Activated CD4-positive, alpha-beta T cell treated with anti-CD3 and anti-CD28 coated beads for 36 hours (primary cell): ENCODE results near the gene ALPG. TPM values are rescaled to one million over a fixed set of nuclear protein-coding genes. Genes with fewer than 3 reads are reported as not detected.
A peak's percentile ranks its signal among the peaks of the same experiment; 100 is the strongest.
"Not testable (repeated sequence)": the region's sequence is repeated elsewhere in the genome, so short reads cannot be mapped to it uniquely, and the experiment has no call there.

Source experiments
- ATAC-seq: fragments of 200-7000 bp; cut with Tn5 transposase; one replicate; pipeline ENCODE4 v1.10.0; 2021; ENCODE audit warnings: mild to moderate bottlenecking, moderate library complexity
- CTCF ChIA-PET: fragments of 350-600 bp; sonication (Branson Sonifier 250); formaldehyde crosslinking; loops from one replicate; lab custom pipeline; 2021; ENCODE audit warnings: antibody characterized with exemption; lab: Charles Lee
- POLR2A ChIA-PET: fragments of 350-600 bp; sonication (Branson Sonifier 250); formaldehyde crosslinking; loops from one replicate; lab custom pipeline; 2021; ENCODE audit warnings: antibody characterized with exemption, inconsistent platforms; lab: Charles Lee
- DNase-seq: peaks from one replicate; pipeline ENCODE4 v3.0.0-alpha.2; 2020
- H3K27ac Mint-ChIP-seq: one replicate; pipeline ENCODE4 v1.8.0; 2021; ENCODE audit warnings: mixed read lengths
- H3K27me3 Mint-ChIP-seq: one replicate; pipeline ENCODE4 v1.8.0; 2021; ENCODE audit warnings: mixed read lengths
- H3K36me3 Mint-ChIP-seq: one replicate; pipeline ENCODE4 v1.8.0; 2021; ENCODE audit warnings: low read depth, mixed read lengths
- H3K4me1 Mint-ChIP-seq: one replicate; pipeline ENCODE4 v1.8.0; 2021; ENCODE audit warnings: mixed read lengths
- H3K4me3 Mint-ChIP-seq: one replicate; pipeline ENCODE4 v1.8.0; 2021; ENCODE audit warnings: mild to moderate bottlenecking, moderate library complexity, mixed read lengths
- H3K9me3 Mint-ChIP-seq: one replicate; pipeline ENCODE4 v1.8.0; 2021; ENCODE audit warnings: low read depth, mixed read lengths
- intact Hi-C, 2 experiments: fragments of 100-400 bp; cut with DNase I in 1 of 2; cut with micrococcal nuclease in 1 of 2; formaldehyde crosslinking; loops; one replicate each; pipeline versions ENCODE4 v1.14.2 to v1.15.1; 2022 to 2024; cut with DNase I, micrococcal nuclease
- total RNA-seq, 2 experiments: library from RNA; stranded (reverse); gene quantifications; one replicate each; pipeline ENCODE4 v1.2.3, GENCODE V29; 2021

Gene ALPG
- total RNA-seq, 2 experiments from 2014 or later: not detected

DNA sequence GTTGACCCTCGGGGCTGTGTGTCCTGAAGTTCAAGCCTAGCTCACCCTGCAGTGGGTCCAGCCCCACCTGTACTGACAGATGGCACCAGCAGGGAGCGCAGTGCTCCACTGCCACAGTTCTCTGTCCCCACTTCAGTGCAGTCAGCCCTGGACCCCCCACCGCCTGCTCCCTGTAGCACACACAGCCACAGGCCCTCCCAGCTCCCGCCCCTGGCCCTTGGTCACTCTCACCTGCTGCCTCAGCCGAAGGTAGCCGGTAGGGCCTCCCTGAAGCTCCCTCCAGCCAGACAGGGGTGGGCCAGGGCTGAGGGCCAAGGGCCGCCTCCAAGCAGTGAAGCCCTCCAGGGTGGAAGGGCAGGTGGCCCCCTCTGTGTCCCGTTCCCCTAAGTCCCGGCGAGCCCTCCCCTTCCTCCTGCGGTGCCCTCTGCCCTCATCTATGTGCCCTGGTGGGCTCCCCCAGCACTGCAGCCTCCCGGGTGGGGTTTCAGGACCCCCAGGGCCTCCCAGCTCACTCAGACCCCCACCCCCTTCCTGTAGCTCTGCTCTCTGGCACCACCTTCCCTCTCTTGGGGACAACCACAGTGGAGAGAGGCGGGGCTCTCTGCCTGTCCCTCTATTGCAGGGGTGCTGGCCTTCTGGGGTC, 38.9 kb upstream of the ALPG start:
- ATAC-seq (no peak), DNase-seq (no peak)
- H3K27ac Mint-ChIP-seq: no peak overlapping the region
- ChIA-PET POLR2A (no interaction called here), CTCF (interaction anchor here (1.1 to 1.6 kb wide), 2 partner anchors 73 to 439 kb away, joined by 3 to 4 read pairs; no protein-coding TSS in a partner anchor)
- no peaks in the 10 kb centered on the region for H3K27me3 Mint-ChIP-seq
- no peak overlapping the region for H3K4me3 Mint-ChIP-seq
- intact Hi-C loops: no loop called here
- no peaks in the 10 kb centered on the region for H3K9me3 Mint-ChIP-seq
- H3K4me1 Mint-ChIP-seq: peaks cover 19% of the 10 kb centered on the region
- H3K36me3 Mint-ChIP-seq: no peaks in the 10 kb centered on the region

DNA sequence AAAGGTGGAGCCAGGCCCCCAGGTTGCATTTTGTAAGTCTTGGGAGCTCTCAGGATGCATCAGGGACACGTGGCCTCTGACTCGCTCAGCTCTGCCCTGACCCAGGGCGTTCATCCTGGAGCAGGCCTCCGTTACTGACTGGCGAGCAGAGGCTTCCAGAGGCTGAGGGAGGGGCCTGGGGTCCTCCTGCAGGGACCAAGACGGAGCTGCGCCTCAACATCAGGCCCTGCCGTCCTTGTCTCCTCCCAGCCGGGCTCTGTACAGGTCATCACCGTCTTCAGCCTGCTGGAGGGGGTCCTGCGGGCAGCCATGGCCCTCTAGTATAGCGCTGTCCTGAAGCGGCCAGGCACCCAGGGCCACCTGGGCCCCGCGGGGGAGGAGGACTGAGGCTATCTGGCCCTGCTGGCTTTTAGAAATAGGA, 38.3 kb upstream of the ALPG start:
- Mint-ChIP-seq H3K27me3 (no peaks in the 10 kb centered on the region), H3K9me3 (no peaks in the 10 kb centered on the region)
- CTCF ChIA-PET: interaction anchor here (1.0 to 1.6 kb wide), 3 partner anchors 73 to 468 kb away, joined by 3 to 4 read pairs (median 3); no protein-coding TSS in a partner anchor

DNA sequence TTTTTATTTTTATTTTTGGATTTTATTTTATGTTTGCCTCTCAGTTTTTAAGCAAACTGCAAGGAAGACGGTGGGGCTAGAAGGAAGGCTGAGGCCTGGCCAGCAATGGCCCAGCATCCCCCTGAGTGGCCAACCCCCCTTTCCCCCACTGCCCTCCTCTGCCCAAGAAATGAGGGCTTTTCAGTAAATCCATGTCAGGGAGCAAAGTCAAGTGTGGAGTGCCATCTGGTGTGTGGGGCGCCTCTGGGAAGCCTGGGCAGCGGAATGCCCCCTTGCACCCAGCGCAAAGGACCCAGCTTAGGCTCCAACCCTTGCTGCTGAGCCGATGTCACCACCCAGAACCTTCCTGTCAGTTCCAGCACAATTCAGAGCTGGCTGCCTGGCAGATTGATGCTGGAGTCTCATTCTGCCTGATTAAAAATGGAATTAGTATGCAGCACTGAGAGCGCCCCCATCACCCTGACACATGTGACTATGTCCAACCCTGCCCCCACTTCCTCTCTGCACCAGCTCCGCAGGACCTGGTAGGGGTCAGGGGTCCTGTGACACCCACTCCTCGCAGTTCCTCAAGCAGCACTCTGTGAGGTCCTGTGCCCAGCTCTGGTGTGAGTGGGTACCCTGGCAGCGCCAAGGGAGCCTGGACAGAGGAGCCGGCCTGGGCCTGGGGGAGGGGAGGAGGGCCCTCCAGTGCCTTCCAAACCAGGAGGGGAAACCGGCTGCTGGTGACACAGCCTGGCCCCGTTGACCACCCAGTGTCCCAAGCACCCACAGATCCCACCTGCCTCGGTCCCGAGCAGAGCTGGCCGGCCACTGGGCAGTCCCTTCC, 37.3 kb upstream of the ALPG start:
- CTCF ChIA-PET: interaction anchor here (0.6 to 1.6 kb wide), 4 partner anchors 66 to 773 kb away, joined by 3 to 4 read pairs (median 3); no protein-coding TSS in a partner anchor
- no peaks in the 10 kb centered on the region for H3K27me3 Mint-ChIP-seq

More for the DNA sequence above, 38.3 kb upstream of the ALPG start:
- H3K36me3 Mint-ChIP-seq: no peaks in the 10 kb centered on the region
- POLR2A ChIA-PET: no interaction called here
- H3K4me3 Mint-ChIP-seq: no peak overlapping the region
- H3K4me1 Mint-ChIP-seq: peaks cover 14% of the 10 kb centered on the region
- DNase-seq: no peak
- no peak overlapping the region for H3K27ac Mint-ChIP-seq
- intact Hi-C loops: no loop called here
- no peak for ATAC-seq

DNA sequence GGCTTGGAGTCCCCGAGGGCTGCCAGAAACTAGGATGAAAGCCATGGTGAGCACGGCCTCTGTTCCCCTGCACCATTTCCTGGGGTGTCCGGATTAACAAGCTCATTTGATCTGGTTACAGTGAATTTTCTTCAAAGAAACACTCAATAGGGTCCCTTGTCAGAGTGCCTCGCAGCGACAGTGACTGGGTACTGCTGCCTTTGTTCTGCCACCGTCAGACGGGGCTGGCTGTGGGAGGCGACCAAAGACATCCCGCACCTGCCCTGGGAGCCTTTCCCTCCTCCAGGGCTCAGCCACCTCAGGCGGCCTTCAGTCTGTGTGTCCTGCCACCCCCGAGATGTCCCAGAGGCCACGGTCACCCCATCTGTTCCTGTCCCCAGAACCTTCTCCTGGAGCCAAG, 36.6 kb upstream of the ALPG start:
- CTCF ChIA-PET, H3K4me3 Mint-ChIP-seq, H3K36me3 Mint-ChIP-seq, H3K27ac Mint-ChIP-seq, H3K4me1 Mint-ChIP-seq, H3K9me3 Mint-ChIP-seq, DNase-seq, H3K27me3 Mint-ChIP-seq, intact Hi-C loops: not testable (repeated sequence)
- POLR2A ChIA-PET: interaction anchor here (1.1 kb wide), 1 partner anchor 8 kb away, joined by 8 read pairs; the partner anchor contains the start of gene ALPP
- ATAC-seq: peak; percentile 36

More for the DNA sequence above, 37.3 kb upstream of the ALPG start:
- POLR2A ChIA-PET: interaction anchor here (1.1 kb wide), 1 partner anchor 9 kb away, joined by 8 read pairs; the partner anchor contains the start of gene ALPP
- intact Hi-C loops: no loop called here
- ATAC-seq: no peak
- Mint-ChIP-seq H3K4me1 (peaks cover 4% of the 10 kb centered on the region), H3K4me3 (no peak overlapping the region), H3K27ac (no peak overlapping the region), H3K36me3 (no peaks in the 10 kb centered on the region), H3K9me3 (no peaks in the 10 kb centered on the region)
- no peak for DNase-seq

DNA sequence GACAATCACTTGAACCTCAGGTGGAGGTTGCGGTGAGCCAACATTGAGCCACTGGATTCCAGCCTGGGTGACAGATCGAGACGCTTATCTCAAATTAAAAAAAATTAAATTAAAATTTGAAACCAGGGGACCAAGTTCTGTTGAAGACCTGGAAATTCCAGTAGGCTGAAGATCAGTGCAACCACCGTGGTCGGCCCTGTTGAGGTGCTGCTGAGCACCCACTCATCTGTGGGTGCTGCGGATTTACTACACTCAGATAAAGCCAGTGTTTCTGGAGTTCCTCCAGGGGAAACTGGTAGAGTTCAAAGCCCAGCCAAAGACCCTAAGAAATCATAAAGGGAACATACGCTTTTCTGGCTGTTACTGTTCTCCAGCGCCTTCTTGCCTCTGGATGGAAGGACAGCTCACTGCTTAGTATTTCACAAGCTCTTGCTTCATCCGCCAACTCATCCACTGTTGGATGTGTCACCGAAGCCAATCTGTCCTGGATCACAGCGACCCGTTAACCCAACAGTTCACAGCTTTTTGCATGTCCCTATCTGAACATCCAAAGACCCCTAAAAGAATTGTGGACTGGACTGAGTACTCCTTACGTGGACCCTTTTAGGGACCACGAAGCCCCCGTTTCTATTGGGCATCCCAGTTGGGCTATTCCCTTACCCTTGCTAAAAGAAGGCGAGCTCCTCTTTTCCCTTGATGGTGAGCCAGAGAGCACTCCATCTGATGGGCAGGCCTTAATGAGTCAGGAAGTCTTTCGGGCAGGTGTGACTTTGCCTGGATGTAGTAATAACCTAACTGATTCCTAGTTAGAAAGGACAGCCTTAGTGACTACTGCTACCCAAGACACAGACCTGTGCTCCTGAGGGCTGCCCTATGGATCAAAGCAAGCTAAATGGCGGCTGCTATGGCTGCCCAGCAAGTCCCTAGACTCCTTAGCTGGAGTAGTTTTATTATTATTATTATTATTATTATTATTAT, 34.1 kb upstream of the ALPG start:
- ChIA-PET POLR2A (interaction anchor here (0.6 kb wide), 1 partner anchor 567 kb away, joined by 9 read pairs; no protein-coding TSS in a partner anchor), CTCF (interaction anchor here (1.4 kb wide), 1 partner anchor 67 kb away, joined by 4 read pairs; no protein-coding TSS in a partner anchor)
- no peak for ATAC-seq
- Mint-ChIP-seq H3K27ac (no peak overlapping the region), H3K36me3 (no peaks in the 10 kb centered on the region), H3K4me3 (no peak overlapping the region), H3K9me3 (no peaks in the 10 kb centered on the region), H3K4me1 (no peaks in the 10 kb centered on the region), H3K27me3 (no peaks in the 10 kb centered on the region)
- DNase-seq: no peak
- intact Hi-C loops: no loop called here

DNA sequence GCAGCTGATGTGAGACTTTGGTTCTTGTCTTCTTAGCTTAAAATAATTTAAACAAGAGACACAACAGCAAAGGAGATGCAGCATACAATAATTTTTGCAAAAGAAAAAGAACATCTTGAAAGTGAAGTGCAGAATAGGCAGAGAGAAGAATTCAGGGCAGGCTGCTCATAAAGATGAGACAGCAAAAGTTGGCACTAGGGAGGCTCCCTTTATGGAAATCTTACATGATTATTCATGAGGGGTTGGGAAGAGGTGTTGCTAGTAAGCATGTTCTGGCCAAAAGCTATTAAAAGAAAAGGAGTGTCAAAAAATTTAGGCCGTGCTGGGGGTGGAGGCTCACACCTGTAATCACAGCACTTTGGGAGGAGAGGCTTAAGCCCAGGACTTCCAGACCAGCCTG, 32.3 kb upstream of the ALPG start:
- no peak for DNase-seq
- CTCF ChIA-PET: no interaction called here

DNA sequence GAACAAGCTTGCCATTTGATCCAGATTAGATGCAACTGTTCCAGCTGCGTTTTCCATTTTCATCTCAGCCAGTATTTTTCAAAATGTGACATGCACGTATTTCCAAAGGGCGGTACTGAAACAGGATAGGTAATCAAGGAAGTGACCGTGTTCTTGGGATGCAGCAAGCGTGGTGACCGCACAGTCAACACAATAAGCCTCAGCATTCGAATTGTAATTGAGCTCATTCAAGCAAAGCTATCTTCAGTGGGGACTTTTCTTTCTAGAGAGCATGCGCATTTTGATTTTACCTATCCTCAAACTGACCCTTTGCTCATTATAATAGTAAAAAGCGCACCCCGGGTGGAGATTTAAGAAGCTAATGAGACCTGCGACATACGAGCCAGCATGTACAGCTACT, 31.5 kb upstream of the ALPG start:
- H3K4me3 Mint-ChIP-seq: no peak overlapping the region
- H3K9me3 Mint-ChIP-seq: no peaks in the 10 kb centered on the region
- no peaks in the 10 kb centered on the region for H3K27me3 Mint-ChIP-seq
- ChIA-PET CTCF (no interaction called here), POLR2A (interaction anchor here (0.6 kb wide), 1 partner anchor 440 kb away, joined by 3 read pairs; no protein-coding TSS in a partner anchor)
- DNase-seq (no peak), ATAC-seq (no peak)
- no peaks in the 10 kb centered on the region for H3K36me3 Mint-ChIP-seq
- no peak overlapping the region for H3K27ac Mint-ChIP-seq
- intact Hi-C loops: no loop called here
- H3K4me1 Mint-ChIP-seq: no peaks in the 10 kb centered on the region

More for the DNA sequence above, 32.3 kb upstream of the ALPG start:
- H3K27me3 Mint-ChIP-seq: no peaks in the 10 kb centered on the region
- POLR2A ChIA-PET: no interaction called here
- H3K36me3 Mint-ChIP-seq: no peaks in the 10 kb centered on the region
- intact Hi-C loops: no loop called here
- no peak overlapping the region for H3K27ac Mint-ChIP-seq
- H3K4me3 Mint-ChIP-seq: no peak overlapping the region
- H3K4me1 Mint-ChIP-seq: no peaks in the 10 kb centered on the region
- no peaks in the 10 kb centered on the region for H3K9me3 Mint-ChIP-seq
- no peak for ATAC-seq

DNA sequence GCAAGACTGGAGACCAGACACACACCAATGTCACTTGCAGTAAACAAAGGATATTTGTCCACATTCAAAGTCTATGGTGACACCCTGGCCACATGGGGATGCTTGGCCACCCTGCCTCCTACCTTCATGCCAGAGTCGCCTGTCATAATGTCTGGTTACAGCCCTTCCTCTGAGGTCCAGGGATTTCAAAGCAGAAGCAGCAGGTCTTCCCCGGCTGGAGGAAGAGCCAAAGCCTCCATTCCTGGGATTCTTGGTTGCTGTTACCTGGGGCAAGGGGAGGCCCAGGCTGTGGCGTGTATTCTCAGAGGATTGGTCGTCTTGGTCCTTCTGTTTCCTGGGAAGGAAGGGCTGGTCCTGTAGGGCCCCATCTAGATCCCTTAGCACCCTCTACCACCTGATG, 30.4 kb upstream of the ALPG start:
- no peaks in the 10 kb centered on the region for H3K9me3 Mint-ChIP-seq
- no peak for ATAC-seq
- H3K4me1 Mint-ChIP-seq: no peaks in the 10 kb centered on the region
- H3K36me3 Mint-ChIP-seq: no peaks in the 10 kb centered on the region
- no peak overlapping the region for H3K27ac Mint-ChIP-seq
- no peak for DNase-seq
- ChIA-PET CTCF (no interaction called here), POLR2A (no interaction called here)
- intact Hi-C loops: no loop called here
- H3K27me3 Mint-ChIP-seq: no peaks in the 10 kb centered on the region
- H3K4me3 Mint-ChIP-seq: no peak overlapping the region

DNA sequence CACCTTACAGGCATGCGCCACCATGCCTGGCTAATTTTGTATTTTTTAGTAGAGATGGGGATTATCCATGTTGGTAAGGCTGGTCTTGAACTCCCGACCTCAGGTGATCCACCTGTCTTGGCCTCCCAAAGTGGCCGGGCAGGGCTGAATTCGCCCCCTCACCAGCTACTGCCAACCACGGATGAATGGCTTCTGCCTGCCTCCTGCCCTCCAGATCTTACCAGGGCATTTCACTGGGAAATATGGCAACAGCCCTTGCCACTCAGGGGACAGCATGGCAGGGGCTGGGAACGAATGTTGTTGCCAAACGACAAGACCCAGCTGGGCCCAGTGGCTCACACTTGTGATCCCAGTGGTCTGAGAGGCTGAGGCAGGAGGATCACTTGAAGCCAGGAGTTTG, 29.9 kb upstream of the ALPG start:
- peaks cover under 1% of the 10 kb centered on the region for H3K27me3 Mint-ChIP-seq
- no peak for DNase-seq
- CTCF ChIA-PET: no interaction called here
- no peak overlapping the region for H3K27ac Mint-ChIP-seq
- no peak for ATAC-seq
- H3K9me3 Mint-ChIP-seq: no peaks in the 10 kb centered on the region
- H3K4me1 Mint-ChIP-seq: no peaks in the 10 kb centered on the region
- no peak overlapping the region for H3K4me3 Mint-ChIP-seq
- intact Hi-C loops: no loop called here
- POLR2A ChIA-PET: no interaction called here
- no peaks in the 10 kb centered on the region for H3K36me3 Mint-ChIP-seq

DNA sequence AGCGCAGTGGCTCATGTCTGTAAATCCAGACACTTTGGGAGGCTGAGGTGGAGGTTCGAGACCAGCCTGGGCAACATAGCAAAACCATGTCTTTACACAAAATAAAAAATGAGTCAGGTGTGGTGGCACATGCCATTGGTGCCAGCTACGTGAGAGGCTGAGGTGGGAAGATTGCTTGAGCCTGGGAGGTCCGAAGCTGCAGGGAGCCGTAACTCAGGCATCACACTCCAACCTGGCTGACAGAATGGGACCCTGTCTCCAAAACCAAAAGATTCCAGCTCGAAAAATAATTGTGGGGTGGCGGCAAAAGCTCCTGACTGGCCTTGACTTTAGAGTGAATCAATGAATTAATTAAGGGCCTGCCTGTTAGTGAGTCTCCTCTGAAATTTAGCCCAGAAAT, 29.3 kb upstream of the ALPG start:
- DNase-seq: no peak
- Mint-ChIP-seq H3K4me1 (no peaks in the 10 kb centered on the region), H3K9me3 (no peaks in the 10 kb centered on the region), H3K27ac (no peak overlapping the region), H3K4me3 (no peak overlapping the region), H3K36me3 (no peaks in the 10 kb centered on the region), H3K27me3 (peaks cover 5% of the 10 kb centered on the region)
- intact Hi-C loops: no loop called here
- ChIA-PET POLR2A (no interaction called here), CTCF (no interaction called here)
- no peak for ATAC-seq
